K562 (cell line): ENCODE measurements around the gene KCNJ11. TPM values are rescaled to one million over a fixed set of nuclear protein-coding genes. Genes with fewer than 3 reads are reported as not detected.

Source experiments
- ARNT ChIP-seq, 2 experiments: fragments of 450-650 bp; IDR thresholded peaks; 2 replicates each; pipeline ENCODE4 v1.6.1; 2016; ENCODE audit warnings: mild to moderate bottlenecking in 1 of 2
- ATF1 ChIP-seq, 2 experiments: fragments of 450-650 bp in 1 of 2; IDR thresholded peaks; 2 replicates each; pipeline ENCODE4 v1.6.1; 2016; ENCODE audit warnings: missing compliant biosample characterization in 1 of 2, missing genetic modification characterization in 1 of 2
- ATF3 ChIP-seq, 2 experiments: fragments of 450-650 bp in 1 of 2; sonication (generic) in 1 of 2; formaldehyde crosslinking in 1 of 2; IDR thresholded peaks in 1 of 2; conservative IDR thresholded peaks in 1 of 2; 2 replicates each; pipeline versions ENCODE4 v1.6.1 to v1.8.1; 2016 to 2023; ENCODE audit warnings: mild to moderate bottlenecking in 2 of 2, moderate library complexity in 2 of 2, inconsistent platforms in 1 of 2, missing genetic modification reagents in 1 of 2
- CBFB ChIP-seq: sonication (generic); formaldehyde crosslinking; IDR thresholded peaks from 2 replicates; pipeline ENCODE4 v1.4.0; 2020; ENCODE audit warnings: mild to moderate bottlenecking, missing genetic modification reagents
- CREB5 ChIP-seq: fragments of 250-450 bp; sonication (Bioruptor Pico); IDR thresholded peaks from 2 replicates; pipeline ENCODE4 v1.5.0; 2020; ENCODE audit warnings: mild to moderate bottlenecking
- GTF2E2 ChIP-seq: fragments of 200-800 bp; sonication (Bioruptor generic); IDR thresholded peaks from 2 replicates; pipeline ENCODE4 v1.6.1; 2016; ENCODE audit warnings: missing genetic modification characterization, missing compliant biosample characterization
- HES1 ChIP-seq: fragments of 450-650 bp; IDR thresholded peaks from 2 replicates; pipeline ENCODE4 v1.6.1; 2016; ENCODE audit warnings: low read depth, mild to moderate bottlenecking, moderate library complexity
- MEIS2 ChIP-seq: fragments of 450-650 bp; IDR thresholded peaks from 2 replicates; pipeline ENCODE4 v1.6.1; 2014; ENCODE audit warnings: mild to moderate bottlenecking; ENCODE audit not compliant: partially characterized antibody
- NFIC ChIP-seq: fragments of 450-650 bp; IDR thresholded peaks from 2 replicates; pipeline ENCODE4 v1.6.1; 2017; ENCODE audit warnings: mild to moderate bottlenecking, inconsistent platforms
- NR3C1 ChIP-seq: sonication (generic); formaldehyde crosslinking; IDR thresholded peaks from 2 replicates; pipeline ENCODE4 v1.8.1; 2022; ENCODE audit warnings: missing genetic modification reagents
- POLR2B ChIP-seq: fragments of 450-650 bp; IDR thresholded peaks from 2 replicates; pipeline ENCODE4 v1.6.1; 2018; ENCODE audit warnings: low read depth; ENCODE audit not compliant: partially characterized antibody
- VEZF1 ChIP-seq: fragments of 200-800 bp; sonication (Bioruptor generic); IDR thresholded peaks from 2 replicates; pipeline ENCODE4 v1.6.1; 2017; ENCODE audit warnings: missing genetic modification characterization, missing compliant biosample characterization
- XRCC5 ChIP-seq: fragments of 200-400 bp; formaldehyde crosslinking; IDR thresholded peaks from 2 replicates; pipeline ENCODE4 v1.6.1; 2017; ENCODE audit warnings: low read depth, mild to moderate bottlenecking, low read length
- ZBTB49 ChIP-seq: sonication (generic); formaldehyde crosslinking; IDR thresholded peaks from 2 replicates; pipeline ENCODE4 v1.8.0; 2022; ENCODE audit warnings: missing genetic modification reagents, mild to moderate bottlenecking, borderline replicate concordance
- ZEB2 ChIP-seq: fragments of 450-650 bp; IDR thresholded peaks from 2 replicates; pipeline ENCODE4 v1.6.1; 2016
- ZNF354B ChIP-seq: fragments of 250-450 bp; sonication (Bioruptor Pico); IDR thresholded peaks from 2 replicates; pipeline ENCODE4 v1.4.0; 2020
- ZNF395 ChIP-seq: fragments of 200-800 bp; sonication (Bioruptor generic); IDR thresholded peaks from 2 replicates; pipeline ENCODE4 v1.6.1; 2017; ENCODE audit warnings: missing genetic modification characterization, missing compliant biosample characterization
- polyA plus RNA-seq, 8 experiments: library from polyadenylated mRNA; depleted of rRNA in 4 of 8; stranded (reverse) in 5 of 8; unstranded in 3 of 8; fragments of >200 nt; fragmentation: Nextera tagmentation in 2 of 8; fragmentation: Illumina TruSeq in 1 of 8; extraction: Ambion mirVana in 2 of 8; extraction: Trizol in 1 of 8; gene quantifications; 2 replicates each; pipeline versions ENCODE4 v1.2.1 to v1.2.3, GENCODE V29; 2011 to 2014; ENCODE audit warnings: inconsistent platforms in 1 of 8, missing spikeins in 1 of 8
- total RNA-seq, 7 experiments: library from RNA; depleted of rRNA in 6 of 7; stranded (reverse); fragments of >200 nt in 6 of 7; fragmentation: Illumina TruSeq in 2 of 7; extraction: Trizol in 2 of 7; gene quantifications; 2 replicates each; pipeline versions ENCODE4 v1.2.1 to v1.2.3, GENCODE V29; 2011 to 2021; ENCODE audit warnings: low replicate concordance in 1 of 7

Gene KCNJ11
- total and polyA plus RNA-seq, 9 of the 15 experiments (the other 6 are each of a cell fraction or from before 2014, with no cell fraction given): 0.54 to 3.7 (median 0.86) TPM; not detected in 2

GRCh38 chr11:17352950-17353820 lies 35.3 kb downstream of the KCNJ11 start (continued):
- TF ChIP-seq CBFB (CRISPR knock-in tag) (peak; percentile 66), HES1 (no peak), VEZF1 (CRISPR knock-in tag) (peak; percentile 15; the same call in 1 of the 2 replicates), POLR2B (peak; percentile 63), ZEB2 (peak; percentile 39; the same call in 1 of the 2 replicates), GTF2E2 (peak; percentile 77; the same call in 1 of the 2 replicates), CREB5 (CRISPR knock-in tag) (no peak), NFIC (peak; percentile 24), MEIS2 (peak; percentile 44), ZNF395 (CRISPR knock-in tag) (0 out of 2 replicates have a peak, but pooled peaks have one; percentile 53), ATF1 (CRISPR knock-in tag; IDR thresholded peaks at IDR 0.05) (no peak), ATF1 (tag; IDR thresholded peaks at IDR 0.05) (peak; percentile 89), ARNT (IDR thresholded peaks at IDR 0.05) (0 out of 4 replicates have a peak, but pooled peaks of 1 of the 2 experiments have one; percentile 29), XRCC5 (no peak), ZBTB49 (CRISPR knock-in tag) (no peak), ZNF354B (CRISPR knock-in tag) (no peak), ATF3 (IDR thresholded peaks at IDR 0.05) (no peak), ATF3 (CRISPR knock-in tag; conservative IDR thresholded peaks at IDR 0.05) (peak; percentile 50; the same call in 1 of the 2 replicates), NR3C1 (CRISPR knock-in tag) (peak; percentile 76; the same call in 1 of the 2 replicates)
